SH-SY5Y (cell line): ENCODE data around the gene IPO13.

ENCODE experiments used
- GATA2 ChIP-seq: IDR thresholded peaks from 2 replicates; pipeline ENCODE4 v1.6.1; 2011; ENCODE audit warnings: mild to moderate bottlenecking, low read depth, low read length
- GATA3 ChIP-seq: IDR thresholded peaks from 2 replicates; pipeline ENCODE4 v1.6.1; 2011; ENCODE audit warnings: low read depth, mild to moderate bottlenecking, low read length, moderate library complexity

DNA sequence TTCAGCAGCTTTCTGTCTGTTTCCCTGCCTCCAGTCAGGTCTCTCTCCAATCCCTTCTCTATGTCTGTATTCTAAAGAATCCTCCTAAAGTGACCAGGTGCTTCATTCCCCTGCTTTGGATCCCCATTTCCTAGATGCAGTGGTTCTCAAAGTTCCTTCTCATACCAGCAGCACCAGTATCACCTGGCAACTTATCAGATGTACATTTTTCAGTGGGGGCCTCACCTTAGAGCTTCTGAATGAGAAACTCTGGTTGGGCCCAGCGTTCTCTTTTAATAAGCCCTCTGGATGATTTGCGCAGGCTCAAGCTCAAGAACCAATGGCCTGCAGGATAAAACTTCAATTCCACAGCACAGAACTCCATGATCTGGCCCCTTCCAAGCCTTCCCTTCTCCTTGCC lies 38.5 kb upstream of the IPO13 start:
- TF ChIP-seq GATA2, result no peak
- no peak for TF ChIP-seq GATA3
